GM12892 (cell line): ENCODE data around the gene ATP1A3.

Experiments used
- POLR2A ChIP-seq: IDR thresholded peaks from 2 replicates; pipeline ENCODE4 v1.6.1; 2011; ENCODE audit warnings: low read depth, low read length, control low read depth
- POLR2AphosphoS5 ChIP-seq: IDR thresholded peaks from 2 replicates; pipeline ENCODE4 v1.6.1; 2011; ENCODE audit warnings: low read depth, low read length, control low read depth
- TAF1 ChIP-seq: IDR thresholded peaks from 2 replicates; pipeline ENCODE4 v1.6.1; 2011; ENCODE audit warnings: low read depth, mild to moderate bottlenecking, control low read depth, low read length, borderline replicate concordance

GRCh38 chr19:41997851-41998229, 3.8 kb upstream of the ATP1A3 start:
- TF ChIP-seq POLR2A (no peak), POLR2AphosphoS5 (no peak), TAF1 (no peak)
